Measurements from ENCODE around the gene SLC16A6.
"Not testable (repeated sequence)": the region's sequence is repeated elsewhere in the genome, so short reads cannot be mapped to it uniquely, and the experiment has no call there.

GRCh38 chr17:68232741-68233140 is 58.2 kb downstream of the SLC16A6 start:
- TF ChIP-seq CTCF, POLR2A (IDR thresholded peaks at IDR 0.05): not testable (repeated sequence)
